Activated CD8-positive, alpha-beta memory T cell treated with anti-CD3 and anti-CD28 coated beads for 48 hours (primary cell): ENCODE measurements around the gene EGFL7.
A peak's percentile ranks its signal among the peaks of the same experiment; 100 is the strongest.

Experiments used
- DNase-seq, 3 experiments: peaks; one replicate each; pipeline ENCODE4 v3.0.0-alpha.2; 2020; ENCODE audit warnings: low read depth in 2 of 3, low spot score in 2 of 3

EGFL7 gene

DNA sequence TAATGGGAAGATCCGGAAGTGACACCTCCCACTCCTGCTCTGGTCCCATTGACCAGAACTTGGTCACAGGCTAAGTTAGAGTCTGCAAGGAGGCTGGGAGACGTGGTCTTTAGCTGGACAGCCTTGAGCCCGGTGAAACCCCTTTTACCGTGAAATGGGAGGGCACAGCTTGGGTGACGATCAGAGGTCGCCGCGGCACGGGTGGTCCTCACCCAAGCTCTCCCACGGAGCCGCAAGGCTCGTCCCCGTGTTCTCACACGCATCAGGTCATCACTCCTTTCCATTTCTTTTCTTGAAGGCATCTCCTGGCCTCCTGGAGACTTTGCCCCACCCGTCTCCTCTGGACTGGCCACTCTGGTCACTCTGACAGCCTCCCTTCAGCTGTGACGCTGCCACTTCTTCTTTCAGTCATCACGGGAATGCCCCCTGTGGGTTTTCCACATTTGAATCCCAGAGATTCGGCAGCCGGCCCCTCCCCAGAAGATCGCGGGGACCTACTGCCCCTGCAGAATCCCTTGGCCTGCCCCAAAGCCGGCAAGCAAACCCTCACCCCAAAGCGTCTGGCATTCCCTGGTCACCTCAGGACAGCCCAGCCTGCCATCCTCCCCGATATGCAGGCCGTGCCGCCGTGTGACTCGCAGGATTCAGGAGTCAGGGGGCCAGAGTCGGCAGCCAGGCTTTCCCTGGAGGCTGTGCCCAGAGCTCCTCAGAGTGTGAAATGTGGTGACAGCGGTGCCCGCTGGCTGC, 18.9 kb upstream of the EGFL7 start:
- no peak for DNase-seq

DNA sequence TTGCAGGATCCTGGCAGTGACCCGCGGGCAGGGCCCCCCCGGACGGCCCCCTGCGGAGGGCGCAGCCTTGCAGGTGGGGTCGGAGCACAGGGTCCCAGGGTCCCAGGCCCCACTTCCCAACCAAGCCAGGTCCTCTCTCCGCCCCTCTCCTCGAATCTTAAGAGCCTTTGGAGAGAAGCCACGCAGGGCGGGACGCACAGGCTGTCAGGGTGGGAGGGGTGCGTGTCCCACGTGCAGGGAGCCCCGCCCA, 18.4 kb upstream of the EGFL7 start:
- no peak for DNase-seq

GRCh38 chr9:136644593-136645351, 17.9 kb upstream of the EGFL7 start:
- DNase-seq, result peak; percentile 46 to 63 (median 58)

DNA sequence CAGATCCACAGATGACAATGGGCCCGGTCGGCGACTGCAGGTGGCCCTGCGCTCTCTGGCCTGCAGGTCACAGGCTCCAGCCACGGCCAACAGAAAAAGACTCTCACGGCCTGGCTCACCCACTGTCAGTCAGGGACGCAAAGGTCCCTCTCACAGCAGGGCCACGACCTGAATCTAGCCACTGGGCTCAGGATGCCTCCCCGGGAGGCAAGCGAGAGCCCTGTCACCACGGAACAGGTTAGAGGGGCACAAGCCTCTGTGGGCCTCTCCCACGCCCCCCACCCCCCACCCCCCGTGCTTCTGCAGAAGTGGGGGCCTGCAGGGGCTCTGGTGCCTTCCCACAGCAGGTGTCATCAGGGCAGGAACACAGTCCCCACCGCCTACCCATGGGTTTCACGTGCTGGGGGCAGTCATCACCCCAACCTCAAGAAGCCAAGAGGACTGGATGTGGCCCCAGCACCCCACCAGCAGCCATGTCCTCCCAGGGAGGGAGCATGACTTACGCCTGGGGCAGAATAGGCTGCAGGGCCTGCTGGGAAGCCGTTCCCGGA, 17.3 kb upstream of the EGFL7 start:
- DNase-seq, result no peak

GRCh38 chr9:136645903-136646754, 16.6 kb upstream of the EGFL7 start:
- DNase-seq, result no peak

DNA sequence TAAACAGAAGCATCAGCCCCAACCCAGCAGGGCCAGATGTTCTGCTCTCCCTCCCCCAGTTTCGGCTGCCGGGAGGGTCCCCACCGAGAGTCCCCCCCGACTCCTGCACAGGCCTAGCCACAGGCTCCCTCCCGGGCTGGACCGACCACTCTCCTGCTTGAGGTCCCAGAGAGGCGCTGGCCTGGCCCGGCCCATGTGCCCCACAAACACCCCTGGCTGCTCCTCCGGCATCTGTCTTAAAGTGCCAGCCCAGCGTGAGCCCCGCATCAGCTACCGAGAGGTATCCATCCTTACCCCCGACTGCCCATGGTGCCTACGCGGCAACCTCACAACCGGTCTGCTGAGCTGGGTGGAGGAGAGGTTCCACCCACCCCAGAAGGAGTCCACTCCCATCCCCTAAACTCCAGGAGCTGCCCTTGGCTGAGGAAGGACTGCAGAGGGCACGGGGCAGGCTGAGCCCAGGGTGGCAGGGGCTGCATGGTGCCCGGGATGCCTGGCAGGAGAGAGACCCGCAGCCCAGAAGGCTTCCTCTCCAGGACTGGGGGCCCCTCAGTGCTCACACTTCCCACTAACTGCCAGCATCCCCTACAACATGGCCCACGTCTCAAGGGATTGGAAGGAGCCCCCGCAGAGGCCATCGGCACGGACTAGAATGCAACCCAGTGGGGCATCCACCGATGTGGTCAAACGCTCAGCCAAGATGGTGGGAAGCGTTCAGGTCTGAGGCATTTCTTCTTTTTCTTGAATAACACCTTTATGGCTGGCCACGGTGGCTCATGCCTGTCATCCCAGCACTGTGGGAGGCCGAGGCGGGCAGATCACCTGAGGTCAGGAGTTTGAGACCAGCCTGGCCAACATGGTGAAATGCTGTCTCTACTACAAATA, 15.6 kb upstream of the EGFL7 start:
- no peak for DNase-seq

- no peak for DNase-seq
Observed at GRCh38 chr9:136648751-136649150, 14.0 kb upstream of the EGFL7 start.

DNA sequence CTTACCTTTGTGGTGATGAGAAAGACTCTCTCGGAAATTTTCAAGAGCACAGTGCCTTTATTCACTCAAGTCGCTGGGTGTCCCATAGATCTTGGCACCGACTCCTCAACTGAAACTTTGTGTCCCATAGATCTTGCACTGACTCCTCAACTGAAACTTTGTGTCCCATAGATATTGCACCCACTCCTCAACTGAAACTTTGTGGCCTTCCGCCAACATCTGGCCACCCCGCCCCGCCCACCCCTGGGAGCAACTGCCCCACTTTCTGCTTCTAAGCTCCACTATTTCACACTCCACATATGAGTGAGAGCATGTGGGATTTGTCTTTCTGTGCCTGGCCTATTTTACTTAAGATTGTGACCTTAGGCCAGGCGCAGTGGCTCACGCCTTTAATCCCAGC, 12.7 kb upstream of the EGFL7 start:
- no peak for DNase-seq

DNA sequence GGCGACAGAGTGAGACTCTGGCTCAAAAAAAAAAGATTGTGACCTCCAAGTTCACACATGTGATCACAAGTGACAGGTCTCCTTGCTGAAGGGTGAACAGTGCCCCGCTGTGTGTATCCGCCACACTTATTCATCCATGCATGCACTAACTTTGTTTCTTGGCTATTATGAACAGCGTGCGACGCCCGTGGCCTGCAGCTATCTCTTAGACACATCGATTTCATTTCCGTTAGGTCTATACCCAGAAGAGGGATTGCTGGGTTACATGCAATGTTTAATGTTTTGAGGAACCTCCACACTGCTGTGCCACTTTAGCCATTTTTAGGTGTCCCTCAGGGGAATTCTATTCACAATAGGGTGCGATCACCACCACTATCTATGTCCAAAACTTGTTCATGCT, 12.1 kb upstream of the EGFL7 start:
- DNase-seq, result no peak

- DNase-seq, result no peak
Observed at GRCh38 chr9:136651860-136652259, 10.9 kb upstream of the EGFL7 start.

DNA sequence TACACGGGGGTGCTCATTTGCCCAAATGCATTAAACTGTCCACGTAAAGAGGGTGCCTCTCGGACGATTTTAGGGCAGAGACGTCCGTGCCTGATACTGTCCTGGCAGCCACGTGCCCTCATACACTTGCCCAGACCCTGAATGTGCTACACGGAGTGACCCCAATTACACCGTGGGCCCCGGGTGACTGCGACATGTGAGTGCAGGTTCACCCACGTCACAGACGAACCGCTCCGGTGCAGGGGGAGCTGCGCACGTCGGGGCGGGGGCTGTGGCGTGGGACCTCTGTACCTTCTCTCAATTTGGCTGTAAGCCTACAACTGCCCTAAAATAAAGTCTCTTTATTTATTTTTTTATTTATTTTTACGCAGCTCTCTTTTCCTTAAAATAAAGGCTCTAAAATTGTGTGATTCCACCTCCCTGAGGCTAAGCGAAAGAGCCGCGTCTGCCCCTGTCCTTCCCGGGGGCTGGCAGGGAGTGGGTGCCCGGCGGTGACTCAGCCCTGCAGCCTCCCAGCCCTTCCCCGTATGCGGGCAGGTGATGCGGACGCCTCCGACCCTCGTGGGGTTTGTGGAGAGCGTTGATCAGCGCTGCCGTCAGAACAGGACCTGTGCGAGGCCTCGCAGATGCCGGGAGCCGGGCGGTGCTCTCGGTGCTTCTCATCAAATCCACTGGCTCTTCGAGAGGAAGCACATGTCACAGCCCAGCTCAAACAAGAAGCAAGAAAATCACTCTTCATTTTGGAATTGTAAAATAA, 9.2 kb upstream of the EGFL7 start:
- DNase-seq, result no peak

DNA sequence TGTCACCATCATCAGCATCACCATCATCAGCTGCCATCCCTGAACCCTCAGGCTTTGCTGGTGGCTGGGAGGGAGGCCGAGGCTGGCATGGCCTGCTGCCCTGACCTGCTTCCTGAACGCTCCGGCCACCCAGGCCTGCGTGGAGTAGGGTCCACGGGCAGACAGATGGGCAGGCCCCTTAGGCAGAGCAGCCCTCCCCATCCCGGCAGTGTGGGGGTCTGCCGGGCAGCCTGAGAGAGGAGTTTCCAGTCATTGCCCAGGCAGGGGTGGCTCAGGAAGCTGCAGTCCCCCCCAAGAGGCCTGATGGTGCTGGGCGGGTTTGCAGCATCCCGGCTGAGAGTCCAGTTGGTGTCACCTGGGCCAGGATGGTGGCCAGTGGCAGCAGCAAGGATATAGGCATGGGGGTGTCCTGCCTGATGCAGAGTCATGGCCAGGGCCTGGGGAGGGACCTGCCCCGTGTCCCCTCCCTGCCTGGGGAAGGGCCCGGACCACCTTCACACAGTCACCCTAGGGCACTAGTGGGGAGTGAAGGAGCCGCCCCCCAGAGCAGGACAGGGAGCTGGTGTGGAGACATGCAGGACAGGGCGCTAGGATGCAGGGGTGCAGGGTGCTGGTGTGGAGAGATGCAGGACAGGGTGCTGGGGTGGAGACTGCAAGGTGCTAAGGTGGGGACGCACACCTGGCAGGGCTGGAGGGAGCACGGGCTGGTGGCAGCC, 7.7 kb upstream of the EGFL7 start:
- no peak for DNase-seq

GRCh38 chr9:136655536-136656182, 7.1 kb upstream of the EGFL7 start:
- no peak for DNase-seq

DNA sequence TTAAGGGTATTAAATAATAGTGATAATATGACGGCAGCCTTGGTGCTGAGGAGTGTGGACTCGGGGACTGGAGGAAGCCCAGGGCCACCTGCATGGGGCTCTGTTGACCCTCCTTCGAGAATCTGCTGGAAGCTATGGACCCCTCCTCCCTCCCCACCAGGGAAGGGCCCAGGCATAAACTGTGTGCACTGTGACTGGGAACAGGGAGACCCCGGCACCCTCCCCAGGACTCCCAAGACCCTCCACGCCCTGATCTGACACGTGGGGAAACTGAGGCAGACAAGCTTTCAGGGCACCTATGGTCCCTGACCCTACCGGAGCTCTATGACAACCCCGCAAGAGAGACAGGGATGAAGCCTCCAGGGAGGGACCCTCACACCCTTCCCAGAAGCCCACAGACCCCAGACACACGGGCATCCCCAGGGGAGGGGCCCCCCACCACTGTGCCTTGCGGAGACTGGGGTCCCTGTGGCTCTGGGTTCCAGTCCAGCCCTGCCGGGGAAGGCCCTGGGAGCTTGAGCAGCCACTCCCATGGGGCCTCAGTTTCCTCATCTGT, 6.5 kb upstream of the EGFL7 start:
- no peak for DNase-seq

DNA sequence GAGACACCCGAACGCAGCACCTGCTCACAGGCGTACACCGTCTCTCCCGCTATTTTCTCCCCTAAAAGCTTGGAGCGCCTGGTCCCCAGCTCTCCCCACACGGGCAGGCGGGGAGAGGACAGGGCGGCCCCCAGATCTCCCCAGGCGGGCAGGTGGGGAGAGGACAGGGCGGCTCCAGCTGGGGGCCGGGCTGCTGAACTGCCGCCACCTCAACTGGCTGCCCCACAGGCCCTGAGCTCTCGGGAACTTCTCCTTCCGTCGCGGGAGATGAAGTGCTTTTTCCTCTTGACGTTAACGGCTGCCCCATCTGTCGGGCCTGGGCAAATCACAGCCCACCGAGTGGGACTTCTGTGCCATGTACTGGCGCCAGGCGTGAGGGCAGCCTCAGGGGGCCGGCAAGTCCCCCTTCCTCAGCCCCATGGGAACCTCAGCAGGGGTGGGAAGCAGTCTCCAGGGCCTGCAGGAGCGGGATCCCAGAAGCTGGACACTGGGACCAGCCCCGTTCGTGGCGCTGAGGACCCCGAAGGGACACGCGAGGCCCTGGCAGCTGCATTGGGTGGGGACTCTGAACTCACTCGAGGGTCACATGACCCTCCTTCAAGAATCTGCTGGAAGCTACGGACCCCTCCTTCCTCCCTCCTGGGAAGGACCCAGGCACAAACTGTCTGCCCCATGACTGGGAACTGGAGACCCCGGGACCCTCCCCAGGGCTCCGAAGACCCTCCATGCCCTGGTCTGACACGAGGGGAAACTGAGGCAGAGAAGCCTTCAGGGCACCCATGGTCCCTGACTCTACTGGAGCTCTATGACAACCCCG, 5.7 kb upstream of the EGFL7 start:
- no peak for DNase-seq

DNA sequence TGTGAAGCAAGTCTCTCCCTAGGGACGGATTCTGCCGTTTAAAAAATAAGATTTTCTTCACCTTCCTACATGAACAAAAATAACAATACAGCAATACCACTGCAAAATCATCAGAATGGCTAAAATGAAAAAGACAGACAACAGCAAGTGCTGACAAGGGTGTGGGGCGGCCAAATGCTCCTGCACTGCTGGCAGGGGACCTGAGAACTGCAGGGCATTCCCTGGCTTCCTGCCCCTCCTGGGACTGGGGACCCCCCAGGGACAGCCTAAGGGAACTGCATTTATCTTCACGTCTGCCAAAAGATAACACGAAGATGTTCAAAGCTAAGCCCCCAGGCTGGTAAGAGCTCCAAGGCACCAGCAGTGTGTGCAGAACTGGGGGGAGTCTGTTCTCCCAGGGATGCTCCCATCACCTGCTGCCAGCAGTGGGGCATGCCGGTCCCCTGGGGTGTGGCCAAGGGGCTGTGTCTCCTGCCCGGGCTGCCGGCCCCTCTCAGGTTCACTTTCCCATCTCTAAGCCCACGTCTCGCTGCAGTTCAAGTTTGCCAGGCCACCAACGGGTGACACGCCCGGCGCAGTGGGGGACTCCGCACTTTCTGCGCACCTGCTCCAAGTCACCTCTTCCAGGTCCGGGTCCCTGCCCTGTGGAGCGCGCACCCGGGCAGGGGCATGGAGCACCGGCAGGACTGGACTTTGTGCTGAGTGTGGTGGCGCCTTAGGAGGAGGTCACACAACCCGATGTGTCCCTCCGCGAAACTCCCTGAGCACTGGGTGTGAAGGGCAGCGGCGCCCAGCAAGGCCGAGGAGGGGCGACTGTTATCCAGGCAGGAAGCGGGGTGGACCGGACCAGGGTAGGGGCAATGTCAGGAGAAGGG, 4.5 kb upstream of the EGFL7 start:
- no peak for DNase-seq
